Measurements from ENCODE around the gene TMEM176A.
"Not testable (repeated sequence)": the region's sequence is repeated elsewhere in the genome, so short reads cannot be mapped to it uniquely, and the experiment has no call there.

TMEM176A gene

GRCh38 chr7:150769768-150770167 is 30.8 kb upstream of the TMEM176A start:
- H3K4me3 ChIP-seq (ENCODE audit: low read depth, low read length), result no peak overlapping the region
- no peak overlapping the region for H3K27ac ChIP-seq (ENCODE audit: low read depth, low read length)
- H3K27me3 ChIP-seq (ENCODE audit: control insufficient read depth, insufficient read depth, low read length), result peaks cover 5% of the 10 kb centered on the region; the same call in 1 of the 2 replicates
- no peak overlapping the region for H3K9ac ChIP-seq (ENCODE audit: low read length)
- no peaks in the 10 kb centered on the region for H3K36me3 ChIP-seq (ENCODE audit: control insufficient read depth, insufficient read depth, low read length)
- H3K4me1 ChIP-seq (ENCODE audit: control insufficient read depth, insufficient read depth, low read length), result peaks cover 3% of the 10 kb centered on the region; the same call in 1 of the 2 replicates
- H3K9me3 ChIP-seq (ENCODE audit: control insufficient read depth, insufficient read depth, low read depth, low read length), result no peaks in the 10 kb centered on the region

- H3K36me3 ChIP-seq (ENCODE audit: control insufficient read depth, insufficient read depth, low read length); H3K9ac ChIP-seq (ENCODE audit: low read length); H3K27ac ChIP-seq (ENCODE audit: low read depth, low read length); H3K4me1 ChIP-seq (ENCODE audit: control insufficient read depth, insufficient read depth, low read length); H3K4me3 ChIP-seq (ENCODE audit: low read depth, low read length); H3K9me3 ChIP-seq (ENCODE audit: control insufficient read depth, insufficient read depth, low read depth, low read length): not testable (repeated sequence)
- peaks cover 16% of the 10 kb centered on the region for H3K27me3 ChIP-seq (ENCODE audit: control insufficient read depth, insufficient read depth, low read length)
These were observed 26.4 kb upstream of the TMEM176A start for GRCh38 chr7:150774131-150774530.

GRCh38 chr7:150778014-150778737 is 22.4 kb upstream of the TMEM176A start:
- Histone ChIP-seq H3K9ac (ENCODE audit: low read length) (no peak overlapping the region), H3K4me1 (ENCODE audit: control insufficient read depth, insufficient read depth, low read length) (no peaks in the 10 kb centered on the region), H3K9me3 (ENCODE audit: control insufficient read depth, insufficient read depth, low read depth, low read length) (peaks cover 3% of the 10 kb centered on the region; the same call in 1 of the 2 replicates), H3K4me3 (ENCODE audit: low read depth, low read length) (no peak overlapping the region), H3K27ac (ENCODE audit: low read depth, low read length) (no peak overlapping the region), H3K36me3 (ENCODE audit: control insufficient read depth, insufficient read depth, low read length) (no peaks in the 10 kb centered on the region), H3K27me3 (ENCODE audit: control insufficient read depth, insufficient read depth, low read length) (peaks cover 30% of the 10 kb centered on the region)

- Histone ChIP-seq H3K36me3 (ENCODE audit: control insufficient read depth, insufficient read depth, low read length) (no peaks in the 10 kb centered on the region), H3K4me3 (ENCODE audit: low read depth, low read length) (no peak overlapping the region), H3K9ac (ENCODE audit: low read length) (no peak overlapping the region), H3K9me3 (ENCODE audit: control insufficient read depth, insufficient read depth, low read depth, low read length) (peaks cover 3% of the 10 kb centered on the region; the same call in 1 of the 2 replicates), H3K4me1 (ENCODE audit: control insufficient read depth, insufficient read depth, low read length) (no peaks in the 10 kb centered on the region), H3K27ac (ENCODE audit: low read depth, low read length) (no peak overlapping the region), H3K27me3 (ENCODE audit: control insufficient read depth, insufficient read depth, low read length) (peaks cover 30% of the 10 kb centered on the region)
These were observed 21.7 kb upstream of the TMEM176A start for GRCh38 chr7:150778738-150779301.

GRCh38 chr7:150780292-150780691 is 20.3 kb upstream of the TMEM176A start:
- Histone ChIP-seq H3K27ac (ENCODE audit: low read depth, low read length) (no peak overlapping the region), H3K4me1 (ENCODE audit: control insufficient read depth, insufficient read depth, low read length) (no peaks in the 10 kb centered on the region; the same call in 1 of the 2 replicates), H3K4me3 (ENCODE audit: low read depth, low read length) (no peak overlapping the region), H3K9ac (ENCODE audit: low read length) (no peak overlapping the region), H3K9me3 (ENCODE audit: control insufficient read depth, insufficient read depth, low read depth, low read length) (no peaks in the 10 kb centered on the region), H3K36me3 (ENCODE audit: control insufficient read depth, insufficient read depth, low read length) (no peaks in the 10 kb centered on the region), H3K27me3 (ENCODE audit: control insufficient read depth, insufficient read depth, low read length) (peaks cover 35% of the 10 kb centered on the region)

GRCh38 chr7:150781103-150781502 is 19.5 kb upstream of the TMEM176A start:
- no peak overlapping the region for H3K4me3 ChIP-seq (ENCODE audit: low read depth, low read length)
- no peak overlapping the region for H3K27ac ChIP-seq (ENCODE audit: low read depth, low read length)

GRCh38 chr7:150781961-150782360 is 18.6 kb upstream of the TMEM176A start:
- Histone ChIP-seq H3K4me3 (ENCODE audit: low read depth, low read length) (no peak overlapping the region), H3K9me3 (ENCODE audit: control insufficient read depth, insufficient read depth, low read depth, low read length) (no peaks in the 10 kb centered on the region), H3K36me3 (ENCODE audit: control insufficient read depth, insufficient read depth, low read length) (no peaks in the 10 kb centered on the region), H3K9ac (ENCODE audit: low read length) (no peak overlapping the region), H3K27ac (ENCODE audit: low read depth, low read length) (no peak overlapping the region), H3K4me1 (ENCODE audit: control insufficient read depth, insufficient read depth, low read length) (no peaks in the 10 kb centered on the region; the same call in 1 of the 2 replicates), H3K27me3 (ENCODE audit: control insufficient read depth, insufficient read depth, low read length) (peaks cover 39% of the 10 kb centered on the region)

More at GRCh38 chr7:150781103-150781502, 19.5 kb upstream of the TMEM176A start:
- Histone ChIP-seq H3K36me3 (ENCODE audit: control insufficient read depth, insufficient read depth, low read length) (no peaks in the 10 kb centered on the region), H3K9me3 (ENCODE audit: control insufficient read depth, insufficient read depth, low read depth, low read length) (no peaks in the 10 kb centered on the region), H3K27me3 (ENCODE audit: control insufficient read depth, insufficient read depth, low read length) (peaks cover 40% of the 10 kb centered on the region), H3K4me1 (ENCODE audit: control insufficient read depth, insufficient read depth, low read length) (no peaks in the 10 kb centered on the region; the same call in 1 of the 2 replicates), H3K9ac (ENCODE audit: low read length) (no peak overlapping the region)

GRCh38 chr7:150784120-150784736 is 16.3 kb upstream of the TMEM176A start:
- H3K27me3 ChIP-seq (ENCODE audit: control insufficient read depth, insufficient read depth, low read length), result peaks cover 43% of the 10 kb centered on the region
- H3K4me3 ChIP-seq (ENCODE audit: low read depth, low read length), result no peak overlapping the region
- no peaks in the 10 kb centered on the region for H3K9me3 ChIP-seq (ENCODE audit: control insufficient read depth, insufficient read depth, low read depth, low read length)
- H3K4me1 ChIP-seq (ENCODE audit: control insufficient read depth, insufficient read depth, low read length), result no peaks in the 10 kb centered on the region; the same call in 1 of the 2 replicates
- no peak overlapping the region for H3K27ac ChIP-seq (ENCODE audit: low read depth, low read length)
- no peak overlapping the region for H3K9ac ChIP-seq (ENCODE audit: low read length)
- no peaks in the 10 kb centered on the region for H3K36me3 ChIP-seq (ENCODE audit: control insufficient read depth, insufficient read depth, low read length)

GRCh38 chr7:150784954-150785353 is 15.6 kb upstream of the TMEM176A start:
- Histone ChIP-seq H3K27me3 (ENCODE audit: control insufficient read depth, insufficient read depth, low read length) (peaks cover 48% of the 10 kb centered on the region), H3K36me3 (ENCODE audit: control insufficient read depth, insufficient read depth, low read length) (no peaks in the 10 kb centered on the region), H3K27ac (ENCODE audit: low read depth, low read length) (no peak overlapping the region), H3K9ac (ENCODE audit: low read length) (no peak overlapping the region), H3K9me3 (ENCODE audit: control insufficient read depth, insufficient read depth, low read depth, low read length) (no peaks in the 10 kb centered on the region), H3K4me1 (ENCODE audit: control insufficient read depth, insufficient read depth, low read length) (no peaks in the 10 kb centered on the region; the same call in 1 of the 2 replicates), H3K4me3 (ENCODE audit: low read depth, low read length) (no peak overlapping the region)

GRCh38 chr7:150787321-150788281 is 13.0 kb upstream of the TMEM176A start:
- Histone ChIP-seq H3K9me3 (ENCODE audit: control insufficient read depth, insufficient read depth, low read depth, low read length) (no peaks in the 10 kb centered on the region), H3K27me3 (ENCODE audit: control insufficient read depth, insufficient read depth, low read length) (peaks cover 45% of the 10 kb centered on the region), H3K9ac (ENCODE audit: low read length) (no peak overlapping the region), H3K4me3 (ENCODE audit: low read depth, low read length) (no peak overlapping the region), H3K36me3 (ENCODE audit: control insufficient read depth, insufficient read depth, low read length) (no peaks in the 10 kb centered on the region), H3K27ac (ENCODE audit: low read depth, low read length) (no peak overlapping the region), H3K4me1 (ENCODE audit: control insufficient read depth, insufficient read depth, low read length) (no peaks in the 10 kb centered on the region; the same call in 1 of the 2 replicates)

All from HUES6 (cell line).